Myocyte (in vitro differentiated cells): ENCODE measurements around the gene EFL1. TPM values are rescaled to one million over a fixed set of nuclear protein-coding genes. Genes with fewer than 3 reads are reported as not detected.
"Not testable (repeated sequence)": the region's sequence is repeated elsewhere in the genome, so short reads cannot be mapped to it uniquely, and the experiment has no call there.

ENCODE experiments used
- DNase-seq: peaks from one replicate; pipeline ENCODE4 v3.0.0-alpha.2; 2012; ENCODE audit warnings: low read depth
- total RNA-seq: library from RNA; depleted of rRNA; stranded (reverse); fragments of >200 nt; gene quantifications from 2 replicates; pipeline ENCODE4 v1.2.3, GENCODE V29; 2014

EFL1 gene
- total RNA-seq, 1 donor from 2014 or later = 21.4 TPM

GRCh38 chr15:82197733-82198594 lies 64.6 kb downstream of the EFL1 start:
- peak; percentile 88 for DNase-seq

DNA sequence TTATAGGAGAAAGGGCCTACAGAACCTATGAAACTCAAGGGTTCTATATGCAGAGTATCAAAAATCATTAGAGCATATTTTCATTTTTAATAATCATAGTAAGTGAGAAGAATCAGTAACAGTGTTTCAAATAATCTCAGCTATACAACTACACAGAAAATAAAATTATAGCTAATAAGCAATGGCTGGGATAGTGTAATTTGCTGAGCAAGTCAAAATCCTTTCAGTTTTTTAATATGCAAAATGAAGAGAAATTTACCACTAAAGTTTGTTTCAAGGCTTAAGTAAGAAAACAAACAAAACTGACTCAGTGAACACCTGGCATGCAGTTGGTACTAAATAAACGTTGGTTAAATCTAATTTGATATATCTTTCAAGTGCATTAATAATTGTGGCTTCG lies 66.2 kb downstream of the EFL1 start:
- no peak for DNase-seq

- not testable (repeated sequence) for DNase-seq
These were observed 66.7 kb downstream of the EFL1 start for GRCh38 chr15:82195818-82196217.

DNA sequence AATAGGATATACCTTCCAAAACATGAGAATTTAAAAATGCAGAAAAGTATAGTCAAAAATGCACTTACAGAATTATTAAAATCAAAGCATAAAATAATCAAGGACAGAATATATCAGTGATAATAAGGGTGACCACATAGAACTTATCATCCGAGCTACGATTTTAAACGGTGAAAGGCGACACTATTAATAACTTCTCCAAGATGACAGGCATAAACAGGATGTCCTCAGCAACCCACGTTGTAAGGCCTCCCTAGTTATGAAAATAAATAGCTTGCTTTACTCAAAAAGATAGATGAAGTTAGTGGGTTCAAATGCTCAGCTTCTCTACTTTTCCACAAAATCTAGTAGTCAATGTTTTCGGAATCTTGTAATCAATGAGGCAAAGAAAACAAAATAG lies 68.0 kb downstream of the EFL1 start:
- not testable (repeated sequence) for DNase-seq

DNA sequence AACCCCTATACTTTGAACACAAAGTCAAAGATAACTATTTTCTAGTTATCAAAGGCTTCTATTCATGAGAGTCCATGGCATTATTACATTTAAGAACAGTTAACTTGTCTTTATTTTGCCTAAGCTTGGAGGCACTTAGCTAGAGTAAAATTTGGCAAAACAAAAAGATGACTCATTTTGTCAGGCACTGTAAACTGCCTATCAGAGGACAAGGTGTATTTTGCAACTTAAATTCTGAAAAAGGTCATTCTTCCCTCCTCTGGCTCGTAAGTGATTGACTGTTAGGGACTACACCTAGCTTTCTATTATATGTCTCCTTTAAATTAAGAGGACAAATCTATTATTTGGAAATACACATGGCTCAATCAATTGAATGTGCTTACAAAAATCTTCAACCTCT lies 69.1 kb downstream of the EFL1 start:
- not testable (repeated sequence) for DNase-seq

GRCh38 chr15:82192394-82192793 lies 70.1 kb downstream of the EFL1 start:
- DNase-seq = not testable (repeated sequence)

- no peak for DNase-seq
These were observed 75.7 kb downstream of the EFL1 start for GRCh38 chr15:82186719-82187406.

- no peak for DNase-seq
These were observed 76.4 kb downstream of the EFL1 start for GRCh38 chr15:82186161-82186560.

GRCh38 chr15:82184776-82185175 lies 77.8 kb downstream of the EFL1 start:
- DNase-seq = no peak

GRCh38 chr15:82184355-82184754 lies 78.2 kb downstream of the EFL1 start:
- DNase-seq = no peak

DNA sequence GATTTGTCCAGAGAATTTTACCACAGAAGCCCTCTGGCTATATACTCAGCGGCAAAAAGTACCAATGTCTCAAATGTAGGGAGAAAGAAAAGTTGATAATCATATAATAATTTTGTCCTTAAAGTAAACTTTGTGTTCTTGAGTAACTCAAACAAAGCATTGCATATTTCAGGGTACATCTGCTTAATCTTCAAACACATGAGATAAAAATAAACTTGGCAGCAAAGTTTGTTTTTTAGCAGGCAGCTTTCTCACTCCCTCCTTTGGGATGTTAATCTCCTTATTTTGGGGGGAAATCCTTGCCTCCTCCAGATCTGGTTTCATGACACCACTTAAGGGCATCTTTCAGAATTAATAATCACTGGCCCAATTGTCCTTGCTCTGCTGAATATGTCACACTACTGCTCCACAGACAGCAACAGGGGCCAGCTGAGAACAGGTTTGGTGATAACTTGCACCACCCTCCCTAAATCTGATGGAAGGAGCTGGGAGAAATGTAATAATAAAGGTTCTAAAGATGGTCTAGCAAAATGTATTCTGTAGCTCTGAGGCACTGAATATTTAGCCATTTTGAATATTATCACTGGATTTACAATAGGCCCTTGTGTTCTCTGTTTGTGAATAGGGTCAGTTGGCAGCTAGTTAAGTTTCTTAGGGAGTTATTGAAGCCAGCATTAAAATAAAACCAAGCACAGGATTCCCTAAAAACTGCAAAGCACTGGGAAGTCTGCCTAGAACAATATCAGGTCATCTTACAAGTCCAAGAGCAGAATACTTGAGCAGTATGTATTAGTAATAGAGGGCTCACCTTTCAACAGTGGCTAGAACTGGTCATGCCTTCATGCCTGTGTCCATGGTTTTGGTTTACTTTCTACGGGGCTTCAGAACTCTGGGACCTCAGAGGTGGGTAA lies 79.2 kb downstream of the EFL1 start:
- peak; percentile 59 for DNase-seq

GRCh38 chr15:82181371-82181770 lies 81.2 kb downstream of the EFL1 start:
- DNase-seq = no peak

GRCh38 chr15:82178061-82178460 lies 84.5 kb downstream of the EFL1 start:
- no peak for DNase-seq

DNA sequence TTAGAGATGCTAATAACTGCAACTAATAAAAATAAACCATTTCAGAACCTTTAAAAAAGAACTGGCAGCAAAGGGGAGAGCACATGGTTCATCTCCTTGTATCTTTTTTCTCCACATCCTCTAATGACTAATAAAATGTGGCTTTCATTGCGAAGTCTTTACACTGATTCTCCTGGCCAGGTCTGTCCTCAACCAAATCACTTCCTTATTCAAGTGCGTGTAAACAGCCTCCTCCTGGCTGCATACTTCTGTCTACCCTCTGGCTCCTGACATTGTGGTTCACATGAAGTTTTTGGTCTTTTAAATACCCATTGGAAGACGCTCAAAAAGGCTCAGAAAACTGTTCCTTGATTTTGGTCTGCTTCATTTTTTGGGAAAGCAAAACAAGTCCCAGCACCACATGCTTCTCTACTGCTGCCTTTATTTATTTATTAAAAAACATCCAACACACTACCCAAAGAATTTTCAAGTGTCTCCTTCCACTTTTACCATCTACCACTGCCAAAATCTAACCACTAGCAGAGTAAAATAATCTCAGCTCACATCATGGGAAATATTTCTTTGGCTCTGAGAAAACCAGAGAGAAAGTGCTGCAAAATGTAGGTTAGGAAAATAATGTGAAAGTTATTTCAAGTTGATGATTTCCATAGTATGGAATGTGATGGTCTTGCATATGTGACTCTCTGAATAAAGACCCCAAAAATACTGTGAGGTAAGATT lies 85.1 kb downstream of the EFL1 start:
- DNase-seq = peak; percentile 46

DNA sequence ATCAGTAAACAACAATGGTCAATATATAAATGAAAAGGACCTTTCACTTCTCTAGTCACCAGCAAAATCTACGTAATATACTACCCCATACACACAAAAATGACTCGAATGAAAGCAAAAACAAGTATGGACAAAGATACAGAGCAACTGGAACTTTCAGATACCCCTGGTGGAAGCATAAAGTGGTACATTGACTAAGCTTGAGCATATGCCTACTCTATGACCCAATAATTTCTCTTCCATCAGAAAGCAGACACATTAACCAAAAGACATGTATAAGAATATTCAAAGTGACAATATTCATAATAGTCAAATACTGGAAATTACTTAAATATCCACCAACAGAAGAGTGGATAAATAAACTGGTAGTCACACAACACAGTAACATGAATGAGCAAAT lies 86.0 kb downstream of the EFL1 start:
- no peak for DNase-seq

GRCh38 chr15:82174471-82175235 lies 87.9 kb downstream of the EFL1 start:
- no peak for DNase-seq

- no peak for DNase-seq
These were observed 89.4 kb downstream of the EFL1 start for GRCh38 chr15:82173108-82173507.

DNA sequence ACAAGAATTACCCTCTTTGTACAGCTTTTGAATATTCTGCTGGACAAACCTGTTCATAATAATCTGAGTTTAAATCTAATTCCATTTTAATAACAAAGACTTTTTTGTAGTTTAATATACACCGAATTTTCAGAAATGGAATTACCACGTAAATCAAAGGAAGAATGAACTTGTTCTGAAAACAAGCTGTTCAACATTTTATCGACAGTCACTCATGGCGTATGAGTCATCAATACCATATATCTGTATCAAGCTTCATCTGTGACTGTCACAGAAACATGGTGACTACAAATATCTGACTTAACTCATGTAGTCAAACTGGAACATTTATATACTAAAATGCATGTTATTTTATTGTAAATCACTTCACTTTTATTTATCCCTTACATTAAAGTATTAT lies 90.0 kb downstream of the EFL1 start:
- no peak for DNase-seq

DNA sequence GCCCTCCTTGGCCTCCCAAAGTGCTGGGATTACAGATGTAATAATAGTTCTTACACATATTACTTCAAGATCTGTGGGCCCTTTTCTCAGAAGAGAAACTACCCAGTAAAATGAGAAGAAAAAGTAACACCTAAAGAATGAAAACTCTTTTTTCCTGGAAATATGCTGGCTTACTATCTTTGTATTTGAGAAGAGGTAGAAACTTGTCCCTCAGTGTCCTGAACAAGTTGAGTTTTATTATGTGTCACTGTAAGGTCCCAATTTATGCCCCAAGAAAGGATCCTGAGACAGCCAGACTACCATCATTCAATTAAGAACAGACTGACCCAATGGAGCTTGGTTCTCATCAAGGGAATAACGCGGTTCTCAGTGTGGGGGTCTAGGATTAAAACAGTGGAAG lies 93.8 kb downstream of the EFL1 start:
- no peak for DNase-seq

DNA sequence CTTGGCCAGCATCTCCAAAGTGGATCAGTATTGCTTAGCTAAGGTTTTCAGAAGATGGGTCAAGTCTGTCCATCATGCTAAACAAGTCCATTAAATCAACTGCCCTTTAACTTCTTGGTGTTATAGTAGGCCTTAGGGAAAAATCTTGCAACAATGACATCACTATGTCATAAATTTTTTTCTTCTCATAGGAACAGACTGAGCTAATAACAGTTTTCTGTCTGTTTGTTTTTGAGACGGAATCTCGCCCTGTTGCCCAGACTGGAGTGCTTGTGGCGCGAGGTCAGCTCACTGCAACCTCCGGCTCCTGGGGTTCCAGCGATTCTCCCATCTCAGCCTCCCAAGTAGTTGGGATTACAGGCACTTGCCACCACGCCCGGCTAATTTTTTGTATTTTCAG lies 94.2 kb downstream of the EFL1 start:
- DNase-seq = no peak
